H1 (cell line): ENCODE measurements around the gene RADIL.

Experiments used
- CHD2 ChIP-seq: IDR thresholded peaks from 2 replicates; pipeline ENCODE4 v1.6.1; 2012; ENCODE audit warnings: low read length, improper control_type of control experiment
- KDM1A ChIP-seq: fragments of 200-600, 300-600 bp; sonication (generic); IDR thresholded peaks from 2 replicates; pipeline ENCODE4 v1.7.1; 2016; ENCODE audit warnings: mild to moderate bottlenecking, low read length, borderline replicate concordance
- POLR2A ChIP-seq, 2 experiments: IDR thresholded peaks; 1 replicate in 1 of 2; 2 replicates in 1 of 2; pipeline ENCODE4 v1.6.1; 2011; ENCODE audit warnings: low read depth in 2 of 2, low read length in 2 of 2, mild to moderate bottlenecking in 2 of 2; ENCODE audit errors: control extremely low read depth in 1 of 2
- POLR2AphosphoS5 ChIP-seq: IDR thresholded peaks from 2 replicates; pipeline ENCODE4 v1.6.1; 2011; ENCODE audit warnings: low read depth, low read length
- RAD21 ChIP-seq, 2 experiments: IDR thresholded peaks in 1 of 2; conservative IDR thresholded peaks in 1 of 2; 2 replicates each; pipeline ENCODE4 v1.6.1; 2011; ENCODE audit warnings: low read depth in 2 of 2, low read length in 2 of 2, improper control_type of control experiment in 1 of 2, inconsistent platforms in 1 of 2, mild to moderate bottlenecking in 1 of 2, moderate library complexity in 1 of 2
- TAF1 ChIP-seq: IDR thresholded peaks from 2 replicates; pipeline ENCODE4 v1.6.1; 2011; ENCODE audit warnings: mild to moderate bottlenecking, low read depth, low read length
- TCF12 ChIP-seq: IDR thresholded peaks from 2 replicates; pipeline ENCODE4 v1.6.1; 2011; ENCODE audit warnings: low read depth, mild to moderate bottlenecking, low read length
- TF ChIP-seq, protein P1 (sequence below), 3 experiments: IDR thresholded peaks; 1 replicate in 2 of 3; 2 replicates in 1 of 3; pipeline versions ENCODE4 v1.5.1 to v1.6.1; 2011; ENCODE audit warnings: low read length in 3 of 3, mild to moderate bottlenecking in 3 of 3, inconsistent platforms in 2 of 3, low read depth in 1 of 3, moderate library complexity in 1 of 3; ENCODE audit not compliant: insufficient read depth in 1 of 3; ENCODE audit errors: control extremely low read depth in 1 of 3
- TF ChIP-seq, protein P2 (sequence below): IDR thresholded peaks from 2 replicates; pipeline ENCODE4 v1.6.1; 2012; ENCODE audit warnings: low read length, inconsistent platforms
- TF ChIP-seq, protein P3 (sequence below): IDR thresholded peaks from 2 replicates; pipeline ENCODE4 v1.6.1; 2011; ENCODE audit warnings: low read depth, mild to moderate bottlenecking, low read length; ENCODE audit not compliant: insufficient read depth
- TF ChIP-seq, protein P4 (sequence below): IDR thresholded peaks from 2 replicates; pipeline ENCODE4 v1.6.1; 2012; ENCODE audit warnings: inconsistent platforms

DNA sequence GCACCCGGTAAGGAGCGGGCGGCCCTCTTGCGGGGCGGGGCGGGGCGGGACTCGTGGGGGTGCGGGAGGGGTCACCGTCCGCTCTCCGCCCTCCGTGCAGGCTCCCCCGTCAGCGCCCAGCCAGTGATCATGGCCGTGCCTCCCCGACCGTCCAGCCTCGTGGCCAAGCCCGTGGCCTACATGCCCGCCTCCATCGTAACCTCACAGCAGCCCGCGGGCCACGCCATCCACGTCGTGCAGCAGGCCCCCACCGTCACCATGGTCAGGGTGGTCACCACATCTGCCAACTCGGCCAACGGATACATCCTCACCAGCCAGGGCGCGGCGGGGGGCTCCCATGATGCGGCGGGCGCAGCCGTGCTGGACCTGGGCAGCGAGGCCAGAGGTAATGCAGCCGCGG is 124.3 kb downstream of the RADIL start:
- TF ChIP-seq CHD2: no peak
- TF ChIP-seq, protein P1, sequence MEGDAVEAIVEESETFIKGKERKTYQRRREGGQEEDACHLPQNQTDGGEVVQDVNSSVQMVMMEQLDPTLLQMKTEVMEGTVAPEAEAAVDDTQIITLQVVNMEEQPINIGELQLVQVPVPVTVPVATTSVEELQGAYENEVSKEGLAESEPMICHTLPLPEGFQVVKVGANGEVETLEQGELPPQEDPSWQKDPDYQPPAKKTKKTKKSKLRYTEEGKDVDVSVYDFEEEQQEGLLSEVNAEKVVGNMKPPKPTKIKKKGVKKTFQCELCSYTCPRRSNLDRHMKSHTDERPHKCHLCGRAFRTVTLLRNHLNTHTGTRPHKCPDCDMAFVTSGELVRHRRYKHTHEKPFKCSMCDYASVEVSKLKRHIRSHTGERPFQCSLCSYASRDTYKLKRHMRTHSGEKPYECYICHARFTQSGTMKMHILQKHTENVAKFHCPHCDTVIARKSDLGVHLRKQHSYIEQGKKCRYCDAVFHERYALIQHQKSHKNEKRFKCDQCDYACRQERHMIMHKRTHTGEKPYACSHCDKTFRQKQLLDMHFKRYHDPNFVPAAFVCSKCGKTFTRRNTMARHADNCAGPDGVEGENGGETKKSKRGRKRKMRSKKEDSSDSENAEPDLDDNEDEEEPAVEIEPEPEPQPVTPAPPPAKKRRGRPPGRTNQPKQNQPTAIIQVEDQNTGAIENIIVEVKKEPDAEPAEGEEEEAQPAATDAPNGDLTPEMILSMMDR (IDR thresholded peaks at IDR 0.05; ENCODE audit: control extremely low read depth in 1 of 3, insufficient read depth in 1 of 3, low read depth in 1 of 3, low read length in 3 of 3): no peak
- TF ChIP-seq, protein P2, sequence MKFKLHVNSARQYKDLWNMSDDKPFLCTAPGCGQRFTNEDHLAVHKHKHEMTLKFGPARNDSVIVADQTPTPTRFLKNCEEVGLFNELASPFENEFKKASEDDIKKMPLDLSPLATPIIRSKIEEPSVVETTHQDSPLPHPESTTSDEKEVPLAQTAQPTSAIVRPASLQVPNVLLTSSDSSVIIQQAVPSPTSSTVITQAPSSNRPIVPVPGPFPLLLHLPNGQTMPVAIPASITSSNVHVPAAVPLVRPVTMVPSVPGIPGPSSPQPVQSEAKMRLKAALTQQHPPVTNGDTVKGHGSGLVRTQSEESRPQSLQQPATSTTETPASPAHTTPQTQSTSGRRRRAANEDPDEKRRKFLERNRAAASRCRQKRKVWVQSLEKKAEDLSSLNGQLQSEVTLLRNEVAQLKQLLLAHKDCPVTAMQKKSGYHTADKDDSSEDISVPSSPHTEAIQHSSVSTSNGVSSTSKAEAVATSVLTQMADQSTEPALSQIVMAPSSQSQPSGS: no peak
- TF ChIP-seq POLR2A (IDR thresholded peaks at IDR 0.05; ENCODE audit: control extremely low read depth in 1 of 2, low read depth in 2 of 2, low read length in 2 of 2): no peak
- no peak for TF ChIP-seq RAD21 (IDR thresholded peaks at IDR 0.05 in 1 of 2, conservative IDR thresholded peaks at IDR 0.05 in 1 of 2; ENCODE audit: low read depth in 2 of 2, low read length in 2 of 2)
- TF ChIP-seq TAF1: no peak
- TF ChIP-seq, protein P3, sequence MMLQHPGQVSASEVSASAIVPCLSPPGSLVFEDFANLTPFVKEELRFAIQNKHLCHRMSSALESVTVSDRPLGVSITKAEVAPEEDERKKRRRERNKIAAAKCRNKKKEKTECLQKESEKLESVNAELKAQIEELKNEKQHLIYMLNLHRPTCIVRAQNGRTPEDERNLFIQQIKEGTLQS: no peak
- TF ChIP-seq, protein P4, sequence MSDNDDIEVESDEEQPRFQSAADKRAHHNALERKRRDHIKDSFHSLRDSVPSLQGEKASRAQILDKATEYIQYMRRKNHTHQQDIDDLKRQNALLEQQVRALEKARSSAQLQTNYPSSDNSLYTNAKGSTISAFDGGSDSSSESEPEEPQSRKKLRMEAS: no peak
- TF ChIP-seq KDM1A: no peak
- TF ChIP-seq TCF12: no peak
- TF ChIP-seq POLR2AphosphoS5: no peak
